Nephron (organoid): Measurements from ENCODE around the gene CCDC106.

ENCODE experiments used
- H3K27ac Mint-ChIP-seq, 3 experiments: 2 replicates each; pipeline ENCODE4 v1.8.0; 2020; ENCODE audit warnings: mixed read lengths in 3 of 3, mild to moderate bottlenecking in 2 of 3, moderate library complexity in 1 of 3
- H3K27me3 Mint-ChIP-seq: 2 replicates; pipeline ENCODE4 v1.8.0; 2021; ENCODE audit warnings: low read depth, mild to moderate bottlenecking, moderate library complexity, mixed read lengths
- H3K36me3 Mint-ChIP-seq: 2 replicates; pipeline ENCODE4 v1.8.0; 2020; ENCODE audit warnings: low read depth, mixed read lengths
- H3K4me1 Mint-ChIP-seq: 2 replicates; pipeline ENCODE4 v1.8.0; 2020; ENCODE audit warnings: mixed read lengths
- H3K4me3 Mint-ChIP-seq, 3 experiments: 2 replicates each; pipeline ENCODE4 v1.8.0; 2020; ENCODE audit warnings: mild to moderate bottlenecking in 3 of 3, mixed read lengths in 3 of 3, moderate library complexity in 2 of 3
- H3K9me3 Mint-ChIP-seq: 2 replicates; pipeline ENCODE4 v1.8.0; 2020; ENCODE audit warnings: mixed read lengths
- CTCF ChIP-seq, 3 experiments: fragments of 200-600 bp; sonication (generic); IDR thresholded peaks; one replicate each; pipeline ENCODE4 v1.5.0; 2021; ENCODE audit warnings: antibody characterized with exemption in 3 of 3; ENCODE audit not compliant: unreplicated experiment in 3 of 3

The CCDC106 gene

DNA sequence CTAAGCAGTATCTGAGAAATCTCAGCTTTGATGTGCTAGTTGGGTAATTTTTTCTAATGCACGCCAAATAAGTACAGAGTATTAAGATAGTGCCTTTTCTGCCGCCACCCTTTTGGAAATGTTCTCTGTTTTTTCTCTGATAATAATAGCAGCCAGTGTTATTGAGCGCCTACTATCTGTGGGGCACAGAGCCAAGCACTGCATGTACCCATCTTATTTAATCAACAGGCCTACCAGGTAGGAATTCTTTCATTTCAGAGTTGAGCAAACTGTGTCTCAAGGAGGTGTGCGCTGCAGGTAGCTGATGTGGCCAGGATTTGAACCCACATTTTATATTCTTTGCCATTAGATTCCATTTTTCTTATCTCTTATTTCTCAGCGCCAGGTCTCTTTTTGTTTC is 28.4 kb downstream of the CCDC106 start:
- no peak for TF ChIP-seq CTCF (IDR thresholded peaks at IDR 0.05; ENCODE audit: unreplicated experiment in 3 of 3)
- H3K4me3 Mint-ChIP-seq: peak overlapping the region; percentile 95 to 98 (median 97)
- H3K9me3 Mint-ChIP-seq: no peaks in the 10 kb centered on the region
- peaks cover 42% of the 10 kb centered on the region for H3K4me1 Mint-ChIP-seq
- H3K27ac Mint-ChIP-seq: peak overlapping the region; percentile 42 to 94 (median 89)
- H3K27me3 Mint-ChIP-seq: no peaks in the 10 kb centered on the region
- peaks cover 52% of the 10 kb centered on the region for H3K36me3 Mint-ChIP-seq

- TF ChIP-seq CTCF (IDR thresholded peaks at IDR 0.05; ENCODE audit: unreplicated experiment in 3 of 3): no peak
- Mint-ChIP-seq H3K27me3 (no peaks in the 10 kb centered on the region), H3K4me1 (peaks cover 39% of the 10 kb centered on the region), H3K27ac (peak overlapping the region; percentile 42 to 94 (median 89)), H3K36me3 (peaks cover 49% of the 10 kb centered on the region), H3K4me3 (peak overlapping the region; percentile 95 to 98 (median 97)), H3K9me3 (no peaks in the 10 kb centered on the region)
These were observed 29.0 kb downstream of the CCDC106 start for GRCh38 chr19:55676889-55677505.

GRCh38 chr19:55677572-55678028 is 29.6 kb downstream of the CCDC106 start:
- H3K27me3 Mint-ChIP-seq: no peaks in the 10 kb centered on the region
- peaks cover 39% of the 10 kb centered on the region for H3K4me1 Mint-ChIP-seq
- peak overlapping the region; percentile 95 to 98 (median 97) for H3K4me3 Mint-ChIP-seq
- H3K36me3 Mint-ChIP-seq: peaks cover 45% of the 10 kb centered on the region
- H3K9me3 Mint-ChIP-seq: no peaks in the 10 kb centered on the region
- peak overlapping the region; percentile 16 to 94 (median 17) for H3K27ac Mint-ChIP-seq
- TF ChIP-seq CTCF (IDR thresholded peaks at IDR 0.05; ENCODE audit: unreplicated experiment in 3 of 3): no peak

GRCh38 chr19:55678121-55678671 is 30.2 kb downstream of the CCDC106 start:
- peak overlapping the region in 2 of 3 experiments; percentile 17 to 94 for H3K27ac Mint-ChIP-seq
- H3K9me3 Mint-ChIP-seq: no peaks in the 10 kb centered on the region
- peaks cover 39% of the 10 kb centered on the region for H3K4me1 Mint-ChIP-seq
- H3K27me3 Mint-ChIP-seq: no peaks in the 10 kb centered on the region
- TF ChIP-seq CTCF (IDR thresholded peaks at IDR 0.05; ENCODE audit: unreplicated experiment in 3 of 3): no peak
- H3K36me3 Mint-ChIP-seq: peaks cover 44% of the 10 kb centered on the region
- peak overlapping the region; percentile 26 to 98 (median 95) for H3K4me3 Mint-ChIP-seq

- peaks cover 41% of the 10 kb centered on the region for H3K36me3 Mint-ChIP-seq
- H3K9me3 Mint-ChIP-seq: no peaks in the 10 kb centered on the region
- no peaks in the 10 kb centered on the region for H3K27me3 Mint-ChIP-seq
- H3K4me3 Mint-ChIP-seq: peak overlapping the region in 1 of 3 experiments; percentile 28
- H3K4me1 Mint-ChIP-seq: peaks cover 35% of the 10 kb centered on the region
- TF ChIP-seq CTCF (IDR thresholded peaks at IDR 0.05; ENCODE audit: unreplicated experiment in 3 of 3): no peak
- H3K27ac Mint-ChIP-seq: peak overlapping the region in 1 of 3 experiments; percentile 77
These were observed 31.6 kb downstream of the CCDC106 start for GRCh38 chr19:55679343-55680257.
